BLaER1 treated with 17β-estradiol and CSF1 and Interleukin-3, amounts not matched to agents 10 nM and 100 nM (cell line): ENCODE measurements around the gene NFYC.

Experiments
- H3K27ac ChIP-seq, 11 experiments: shearing (Covaris generic); formaldehyde crosslinking; 2 replicates each; pipeline ENCODE4 v1.8.1; 2022
- H3K27me3 ChIP-seq, 11 experiments: shearing (Covaris generic); formaldehyde crosslinking; 2 replicates each; pipeline ENCODE4 v1.8.1; 2022
- H3K36me3 ChIP-seq, 11 experiments: shearing (Covaris generic); formaldehyde crosslinking; 2 replicates each; pipeline ENCODE4 v1.8.1; 2022
- H3K4me1 ChIP-seq, 10 experiments: shearing (Covaris generic); formaldehyde crosslinking; 2 replicates each; pipeline ENCODE4 v1.8.1; 2022
- H3K4me2 ChIP-seq, 11 experiments: shearing (Covaris generic); formaldehyde crosslinking; 2 replicates each; pipeline ENCODE4 v1.8.1; 2022
- H3K4me3 ChIP-seq, 10 experiments: shearing (Covaris generic); formaldehyde crosslinking; 2 replicates each; pipeline ENCODE4 v1.8.1; 2022
- H3K9ac ChIP-seq, 11 experiments: shearing (Covaris generic); formaldehyde crosslinking; 2 replicates each; pipeline ENCODE4 v1.8.1; 2022
- H3K9me3 ChIP-seq, 11 experiments: shearing (Covaris generic); formaldehyde crosslinking; replicated peaks in 1 of 11; 2 replicates each; pipeline ENCODE4 v1.8.1; 2022
- H4K20me1 ChIP-seq, 11 experiments: shearing (Covaris generic); formaldehyde crosslinking; 2 replicates each; pipeline ENCODE4 v1.8.1; 2022
- Cebpa-rat ChIP-seq, 11 experiments: shearing (Covaris generic); IDR thresholded peaks; 2 replicates each; pipeline ENCODE4 v1.8.1; 2022

The NFYC gene

GRCh38 chr1:40776236-40777072 lies 85.0 kb downstream of the NFYC start:
- Histone ChIP-seq H3K27ac (no peak overlapping the region), H4K20me1 (peaks cover 0 to 16% (median 0%) of the 10 kb centered on the region in 11 experiments; a peak in 3 of 22 replicates), H3K27me3 (peaks cover 0 to 5% (median 2%) of the 10 kb centered on the region in 11 experiments; a peak in 13 of 22 replicates), H3K4me3 (no peak overlapping the region; a peak in 1 of 20 replicates), H3K9ac (no peak overlapping the region), H3K36me3 (peaks cover 15 to 35% (median 29%) of the 10 kb centered on the region in 11 experiments; a peak in 21 of 22 replicates), H3K9me3 (peaks cover 13 to 22% (median 20%) of the 10 kb centered on the region in 11 experiments), H3K4me2 (no peak overlapping the region), H3K4me1 (peaks cover 0 to 22% (median under 1%) of the 10 kb centered on the region in 10 experiments; a peak in 8 of 20 replicates)
- TF ChIP-seq Cebpa-rat (IDR thresholded peaks at IDR 0.05): no peak

GRCh38 chr1:40777224-40777970 lies 85.9 kb downstream of the NFYC start:
- H4K20me1 ChIP-seq: peaks cover 0 to 22% (median 0%) of the 10 kb centered on the region in 11 experiments; a peak in 3 of 22 replicates
- no peak overlapping the region for H3K27ac ChIP-seq
- H3K4me2 ChIP-seq: no peak overlapping the region
- no peak for TF ChIP-seq Cebpa-rat (IDR thresholded peaks at IDR 0.05)
- H3K4me3 ChIP-seq: no peak overlapping the region
- H3K4me1 ChIP-seq: peaks cover 6 to 28% (median 10%) of the 10 kb centered on the region in 10 experiments
- peaks cover 8 to 15% (median 12%) of the 10 kb centered on the region in 11 experiments for H3K27me3 ChIP-seq
- H3K9me3 ChIP-seq: peaks cover 13 to 22% (median 20%) of the 10 kb centered on the region in 11 experiments
- H3K36me3 ChIP-seq: peaks cover 9 to 25% (median 19%) of the 10 kb centered on the region in 11 experiments; a peak in 21 of 22 replicates
- no peak overlapping the region for H3K9ac ChIP-seq

GRCh38 chr1:40780678-40781607 lies 89.4 kb downstream of the NFYC start:
- H3K4me1 ChIP-seq: peaks cover 26 to 48% (median 33%) of the 10 kb centered on the region in 10 experiments
- no peak overlapping the region for H3K4me2 ChIP-seq
- H3K36me3 ChIP-seq: peaks cover 5 to 13% (median 11%) of the 10 kb centered on the region in 11 experiments; a peak in 19 of 22 replicates
- H3K4me3 ChIP-seq: no peak overlapping the region
- H3K27ac ChIP-seq: no peak overlapping the region
- H3K9me3 ChIP-seq: peaks cover 11 to 17% (median 16%) of the 10 kb centered on the region in 11 experiments
- no peak for TF ChIP-seq Cebpa-rat (IDR thresholded peaks at IDR 0.05)
- H3K27me3 ChIP-seq: peaks cover 38 to 50% (median 45%) of the 10 kb centered on the region in 11 experiments
- no peak overlapping the region for H3K9ac ChIP-seq
- H4K20me1 ChIP-seq: peaks cover 0 to 45% (median 7%) of the 10 kb centered on the region in 11 experiments; a peak in 7 of 22 replicates

GRCh38 chr1:40781608-40781971 lies 90.1 kb downstream of the NFYC start:
- peaks cover 26 to 53% (median 33%) of the 10 kb centered on the region in 10 experiments for H3K4me1 ChIP-seq
- TF ChIP-seq Cebpa-rat (IDR thresholded peaks at IDR 0.05): no peak
- no peak overlapping the region for H3K27ac ChIP-seq
- no peak overlapping the region for H3K4me3 ChIP-seq
- H4K20me1 ChIP-seq: peaks cover 0 to 45% (median 7%) of the 10 kb centered on the region in 11 experiments; a peak in 7 of 22 replicates
- H3K9me3 ChIP-seq: peaks cover 5 to 11% (median 10%) of the 10 kb centered on the region in 11 experiments
- peaks cover 0 to 7% (median 4%) of the 10 kb centered on the region in 11 experiments; a peak in 13 of 22 replicates for H3K36me3 ChIP-seq
- H3K9ac ChIP-seq: no peak overlapping the region
- H3K27me3 ChIP-seq: peaks cover 38 to 53% (median 47%) of the 10 kb centered on the region in 11 experiments
- peak overlapping the region in 5 of 11 experiments; percentile 98 to 99 (median 99); a peak in 8 of 22 replicates for H3K4me2 ChIP-seq

- Histone ChIP-seq H3K27me3 (peaks cover 38 to 53% (median 47%) of the 10 kb centered on the region in 11 experiments), H3K9me3 (peaks cover 0 to 2% (median 1%) of the 10 kb centered on the region in 11 experiments; a peak in 13 of 22 replicates), H4K20me1 (peaks cover 0 to 45% (median 7%) of the 10 kb centered on the region in 11 experiments; a peak in 7 of 22 replicates), H3K9ac (peak overlapping the region in 8 of 11 experiments; percentile 15 to 80 (median 63); a peak in 11 of 22 replicates), H3K27ac (no peak overlapping the region), H3K4me2 (peak overlapping the region; percentile 93 to 99 (median 98)), H3K4me3 (peak overlapping the region; percentile 58 to 74 (median 64); a peak in 18 of 20 replicates), H3K36me3 (0 out of 22 replicates have a peak, but pooled peaks cover 0 to 1% (median 0%) of the 10 kb centered on the region in 11 experiments), H3K4me1 (peaks cover 26 to 53% (median 33%) of the 10 kb centered on the region in 10 experiments)
- no peak for TF ChIP-seq Cebpa-rat (IDR thresholded peaks at IDR 0.05)
Observed at GRCh38 chr1:40782371-40782956, 91.0 kb downstream of the NFYC start.

- Histone ChIP-seq H3K4me3 (peak within 1 kb of the TSS; percentile 58 to 74 (median 64)), H3K4me1 (peaks cover 26 to 49% (median 32%) of the 10 kb centered on the region in 10 experiments), H3K36me3 (no peaks in the 10 kb centered on the region), H3K9ac (peak within 1 kb of the TSS; percentile 53 to 80 (median 72)), H3K4me2 (peak within 1 kb of the TSS; percentile 93 to 99 (median 98)), H3K27me3 (peaks cover 38 to 53% (median 47%) of the 10 kb centered on the region in 11 experiments), H3K9me3 (no peaks in the 10 kb centered on the region), H3K27ac (peak within 1 kb of the TSS in 9 of 11 experiments; percentile 22 to 61 (median 52); a peak in 12 of 22 replicates), H4K20me1 (peaks cover 0 to 45% (median 7%) of the 10 kb centered on the region in 11 experiments; a peak in 7 of 22 replicates)
- no peak for TF ChIP-seq Cebpa-rat (IDR thresholded peaks at IDR 0.05)
Observed at GRCh38 chr1:40783001-40783905, 91.7 kb downstream of the NFYC start, which contains the start of gene KCNQ4. KCNQ4 (plus strand) TSS chr1:40783787; CDS start chr1:40784094, 307 bp downstream.
